Right atrium auricular region (tissue), 2 donors: ENCODE results near the gene COL9A3. TPM values are rescaled to one million over a fixed set of nuclear protein-coding genes. Genes with fewer than 3 reads are reported as not detected.
A peak's percentile ranks its signal among the peaks of the same experiment; 100 is the strongest.

Experiments
- DNase-seq: peaks from one replicate; pipeline ENCODE4 v3.0.0-alpha.2; 2019; ENCODE audit warnings: low spot score
- H3K27ac ChIP-seq, 2 donors: fragments of 200-600 bp; sonication (generic); 1 replicate in 1 of 2; 2 replicates in 1 of 2; pipeline ENCODE4 v1.5.1; 2016 to 2019
- H3K27me3 ChIP-seq, 2 donors: fragments of 200-600 bp; sonication (generic); one replicate each; pipeline versions ENCODE4 v1.5.1 to v1.6.0; 2017 to 2019
- H3K36me3 ChIP-seq: fragments of 200-600 bp; sonication (generic); one replicate; pipeline ENCODE4 v1.5.1; 2016
- H3K4me1 ChIP-seq, 2 donors: fragments of 200-600 bp; sonication (generic); one replicate each; pipeline versions ENCODE4 v1.5.1 to v1.6.0; 2017 to 2019
- H3K4me3 ChIP-seq, 2 donors: fragments of 200-600 bp; sonication (generic); 1 replicate in 1 of 2; 2 replicates in 1 of 2; pipeline ENCODE4 v1.5.1; 2017 to 2019; ENCODE audit warnings: mild to moderate bottlenecking in 1 of 2, moderate library complexity in 1 of 2
- H3K9me3 ChIP-seq, 2 donors: fragments of 200-600 bp; sonication (generic); one replicate each; pipeline ENCODE4 v1.5.1; 2019
- CTCF ChIP-seq, 2 donors: fragments of 200-600 bp; sonication (generic); IDR thresholded peaks; one replicate each; pipeline ENCODE4 v1.5.1; 2019; ENCODE audit warnings: antibody characterized with exemption in 2 of 2
- total RNA-seq, 2 donors: library from RNA; depleted of rRNA; stranded (reverse); fragments of >200 nt; gene quantifications; one replicate each; pipeline ENCODE4 v1.1.0, GENCODE V29; 2016

COL9A3 gene
- total RNA-seq, 2 donors from 2014 or later: 4.2 to 5.7 TPM

GRCh38 chr20:62797671-62798532 lies 18.9 kb upstream of the COL9A3 start:
- Histone ChIP-seq H3K4me1 (peaks cover 0 to 50% of the 10 kb centered on the region in 2 donors), H3K27me3 (no peaks in the 10 kb centered on the region), H3K36me3 (peaks cover 15% of the 10 kb centered on the region), H3K27ac (peak overlapping the region; percentile 88), H3K4me3 (peak overlapping the region in 1 of 2 donors; percentile 72), H3K9me3 (no peaks in the 10 kb centered on the region)
- no peak for TF ChIP-seq CTCF (IDR thresholded peaks at IDR 0.05)
- DNase-seq: no peak

- Histone ChIP-seq H3K27me3 (no peaks in the 10 kb centered on the region), H3K9me3 (no peaks in the 10 kb centered on the region), H3K27ac (no peak overlapping the region), H3K4me3 (no peak overlapping the region), H3K36me3 (peaks cover 15% of the 10 kb centered on the region), H3K4me1 (peaks cover 0 to 54% of the 10 kb centered on the region in 2 donors)
- TF ChIP-seq CTCF (IDR thresholded peaks at IDR 0.05): no peak
- no peak for DNase-seq
Observed at GRCh38 chr20:62799036-62799435, 17.8 kb upstream of the COL9A3 start.

DNA sequence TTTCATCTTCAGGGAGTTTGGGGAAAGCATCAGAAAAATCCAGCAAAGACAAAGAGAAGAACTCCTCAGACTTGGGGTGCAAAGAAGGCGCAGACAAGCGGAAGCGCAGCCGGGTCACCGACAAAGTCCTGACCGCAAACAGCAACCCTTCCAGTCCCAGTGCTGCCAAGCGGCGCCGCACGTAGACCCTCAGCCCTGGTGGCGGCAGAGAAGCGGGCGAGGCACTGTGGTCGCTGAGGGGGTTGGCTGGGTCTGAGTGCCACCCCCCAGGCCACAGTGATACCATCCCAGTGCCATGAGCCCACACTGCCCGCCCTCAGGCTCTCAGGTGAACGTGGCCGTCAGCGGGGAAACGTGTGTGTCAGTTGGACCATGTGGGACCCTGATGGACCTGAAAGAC lies 17.4 kb upstream of the COL9A3 start:
- Histone ChIP-seq H3K27ac (no peak overlapping the region), H3K27me3 (no peaks in the 10 kb centered on the region), H3K4me1 (peaks cover 0 to 56% of the 10 kb centered on the region in 2 donors), H3K4me3 (no peak overlapping the region), H3K36me3 (peaks cover 15% of the 10 kb centered on the region), H3K9me3 (no peaks in the 10 kb centered on the region)
- no peak for TF ChIP-seq CTCF (IDR thresholded peaks at IDR 0.05)
- DNase-seq: no peak

- H3K9me3 ChIP-seq: no peaks in the 10 kb centered on the region
- H3K27me3 ChIP-seq: no peaks in the 10 kb centered on the region
- no peak overlapping the region for H3K4me3 ChIP-seq
- peaks cover 15% of the 10 kb centered on the region for H3K36me3 ChIP-seq
- DNase-seq: no peak
- TF ChIP-seq CTCF (IDR thresholded peaks at IDR 0.05): no peak
- H3K4me1 ChIP-seq: peaks cover 0 to 52% of the 10 kb centered on the region in 2 donors
- H3K27ac ChIP-seq: no peak overlapping the region
Observed at GRCh38 chr20:62799873-62800272, 17.0 kb upstream of the COL9A3 start.

DNA sequence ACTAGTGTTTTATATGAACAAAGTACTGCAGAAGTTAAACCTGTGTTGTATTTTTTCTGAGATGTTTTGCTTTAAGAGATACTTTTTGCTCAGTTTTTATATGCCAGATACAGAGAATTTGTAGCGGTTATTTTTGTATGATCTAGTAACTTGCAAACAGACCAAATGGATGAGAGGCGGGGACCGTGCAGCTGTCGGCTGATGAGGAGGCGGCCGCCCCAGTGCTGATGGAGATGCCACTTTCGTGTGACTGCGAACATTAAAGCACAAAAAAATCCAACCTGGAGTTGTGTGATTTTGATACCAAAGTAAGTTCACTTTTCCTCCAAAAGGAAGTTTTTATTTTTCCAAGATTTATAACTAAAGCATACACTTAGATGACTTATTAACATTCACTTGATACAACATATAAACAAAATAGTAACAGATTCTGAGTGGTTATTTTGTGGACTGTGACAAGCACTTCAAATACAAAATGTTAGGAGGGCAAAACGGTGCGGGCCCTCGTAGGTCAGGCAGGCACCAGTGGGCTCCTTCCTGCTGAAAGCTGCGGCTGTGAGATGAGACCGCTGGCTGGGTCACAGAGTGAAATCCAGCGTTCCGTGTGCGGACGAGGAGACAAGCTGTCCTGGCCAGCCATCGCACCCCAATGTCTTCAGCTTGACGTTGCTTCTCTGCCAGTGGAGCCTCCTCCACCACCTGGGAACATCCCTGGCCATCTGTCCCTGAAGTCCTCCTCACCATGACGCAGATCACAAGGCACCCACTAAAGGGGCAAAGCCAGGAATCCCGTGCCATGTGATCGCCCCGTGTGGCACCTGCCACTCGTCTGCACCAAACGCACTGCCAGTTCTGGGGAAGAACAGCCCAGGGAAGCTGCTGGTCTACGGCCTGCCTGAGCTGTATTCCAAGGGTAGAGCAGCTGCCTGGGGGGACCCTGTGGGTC lies 16.3 kb upstream of the COL9A3 start:
- TF ChIP-seq CTCF (IDR thresholded peaks at IDR 0.05): no peak

More for the DNA sequence above, 16.3 kb upstream of the COL9A3 start:
- Histone ChIP-seq H3K4me1 (peaks cover 0 to 50% of the 10 kb centered on the region in 2 donors), H3K4me3 (no peak overlapping the region), H3K27ac (peak overlapping the region; percentile 47 to 66), H3K9me3 (no peaks in the 10 kb centered on the region), H3K27me3 (no peaks in the 10 kb centered on the region), H3K36me3 (peaks cover 15% of the 10 kb centered on the region)
- DNase-seq: no peak
